Measurements from ENCODE around the gene SULT1A4.
"Not testable (repeated sequence)": the region's sequence is repeated elsewhere in the genome, so short reads cannot be mapped to it uniquely, and the experiment has no call there.

The SULT1A4 gene

GRCh38 chr16:29459706-29460646 is at the start of gene SULT1A4:
TSS of gene SULT1A4 (plus strand) at chr16:29459913. CDS start at chr16:29461386, 1,473 bp downstream.
- not testable (repeated sequence) for DNase-seq

GRCh38 chr16:29423587-29423986 is 36.1 kb upstream of the SULT1A4 start:
- not testable (repeated sequence) for DNase-seq

- not testable (repeated sequence) for DNase-seq
Measured at GRCh38 chr16:29425390-29425789, 34.3 kb upstream of the SULT1A4 start.

- DNase-seq: not testable (repeated sequence)
Measured at GRCh38 chr16:29453754-29454153, 6.0 kb upstream of the SULT1A4 start.

GRCh38 chr16:29454269-29454668 is 5.4 kb upstream of the SULT1A4 start, which contains the start of the genes BOLA2 and SLX1B:
TSS of gene BOLA2 (minus strand) at chr16:29454351. CDS start at chr16:29454253, 98 bp downstream.
TSS of gene SLX1B (plus strand) at chr16:29454533.
- not testable (repeated sequence) for DNase-seq

- not testable (repeated sequence) for DNase-seq
Measured at GRCh38 chr16:29454828-29455227, 4.9 kb upstream of the SULT1A4 start.

- DNase-seq: not testable (repeated sequence)
Measured at GRCh38 chr16:29457660-29458059, 2.1 kb upstream of the SULT1A4 start.

- not testable (repeated sequence) for DNase-seq
Measured at GRCh38 chr16:29460647-29461030, 926 bp downstream of the SULT1A4 start.

GRCh38 chr16:29465985-29466824 is 6.5 kb downstream of the SULT1A4 start:
- DNase-seq: not testable (repeated sequence)

- DNase-seq: not testable (repeated sequence)
Measured at GRCh38 chr16:29466904-29467303, 7.2 kb downstream of the SULT1A4 start.

- DNase-seq: not testable (repeated sequence)
Measured at GRCh38 chr16:29467654-29468366, 8.1 kb downstream of the SULT1A4 start.

- not testable (repeated sequence) for DNase-seq
Measured at GRCh38 chr16:29469660-29470059, 9.9 kb downstream of the SULT1A4 start.

- not testable (repeated sequence) for DNase-seq
Measured at GRCh38 chr16:29472065-29472464, 12.4 kb downstream of the SULT1A4 start.

- DNase-seq: not testable (repeated sequence)
Measured at GRCh38 chr16:29482276-29482675, 22.6 kb downstream of the SULT1A4 start.

- not testable (repeated sequence) for DNase-seq
Measured at GRCh38 chr16:29506308-29506707, 46.6 kb downstream of the SULT1A4 start, which contains the start of gene NPIPB12. TSS of gene NPIPB12 (minus strand) at chr16:29506408.

All from hippocampal formation (tissue), 2 donors.